GM21381 (cell line): ENCODE measurements around the gene SHROOM3.

Experiments used
- ATAC-seq: cut with Tn5 transposase; IDR thresholded peaks from one replicate; pipeline ENCODE4 v1.9.1; 2021; ENCODE audit warnings: mild to moderate bottlenecking, moderate library complexity; ENCODE audit not compliant: unreplicated experiment

The SHROOM3 gene

DNA sequence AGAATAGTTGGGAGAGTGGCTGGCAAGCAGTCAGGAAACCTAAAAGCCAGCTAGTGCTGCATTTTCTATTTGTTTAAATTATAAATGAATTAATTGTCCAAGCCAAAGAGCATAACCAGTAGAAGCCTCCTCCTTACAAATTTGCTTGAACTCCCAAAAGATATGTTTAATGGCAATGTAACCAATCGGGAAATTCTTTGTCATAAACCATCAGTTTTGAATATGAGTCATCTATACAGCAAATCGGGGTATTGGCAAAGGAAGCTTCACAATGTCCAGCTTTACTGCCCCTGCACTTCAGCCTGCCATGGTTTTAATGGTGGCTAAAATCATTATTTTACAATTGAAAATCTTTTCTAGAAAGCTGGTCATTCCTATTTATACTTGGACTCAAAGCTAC is 216.6 kb downstream of the SHROOM3 start:
- no peak for ATAC-seq

DNA sequence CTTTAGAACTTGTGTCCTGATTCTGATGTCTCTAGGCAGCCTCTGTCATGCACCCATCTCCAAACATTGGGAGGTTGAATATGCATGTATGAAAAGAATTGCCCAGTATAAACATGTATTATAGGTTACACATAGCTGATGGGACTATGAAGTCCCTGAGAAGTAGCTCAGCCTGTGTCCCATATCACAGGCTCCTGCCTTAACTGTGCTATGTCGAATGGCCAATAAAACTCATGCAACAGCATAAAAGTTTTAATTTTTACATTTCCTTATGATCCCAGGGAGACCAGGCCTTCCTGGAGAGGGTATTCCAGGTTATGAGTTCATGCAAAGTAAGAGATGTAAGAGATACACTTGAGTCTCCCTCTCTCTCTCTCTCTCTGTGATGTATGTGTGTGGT is 217.4 kb downstream of the SHROOM3 start:
- no peak for ATAC-seq

DNA sequence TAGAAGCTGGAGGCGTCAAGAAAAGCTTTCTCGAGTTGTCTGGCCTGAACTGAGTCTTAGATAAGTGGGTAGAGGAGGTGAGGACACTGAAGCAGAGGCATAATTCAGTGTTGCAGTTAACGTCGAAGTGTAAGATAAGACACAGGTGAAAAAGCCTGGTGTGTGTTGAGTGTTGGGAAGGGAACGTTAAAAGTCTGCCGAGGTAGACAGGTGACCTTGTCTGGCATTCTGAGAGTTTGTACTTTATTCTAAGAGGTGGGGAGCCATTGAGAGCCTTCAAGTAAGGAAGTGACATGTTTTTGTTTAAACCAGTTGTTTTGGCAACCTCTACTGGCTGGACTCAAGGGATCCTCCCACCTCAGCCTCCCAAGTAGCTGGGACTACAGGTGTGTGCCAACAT is 219.1 kb downstream of the SHROOM3 start:
- ATAC-seq = no peak

- no peak for ATAC-seq
Measured at GRCh38 chr4:76654791-76655190, 219.8 kb downstream of the SHROOM3 start.

GRCh38 chr4:76655566-76656479 is 220.8 kb downstream of the SHROOM3 start:
- ATAC-seq = no peak

GRCh38 chr4:76657443-76657842 is 222.4 kb downstream of the SHROOM3 start:
- ATAC-seq = no peak

- ATAC-seq = no peak
Measured at GRCh38 chr4:76658231-76659102, 223.4 kb downstream of the SHROOM3 start.

- no peak for ATAC-seq
Measured at GRCh38 chr4:76659103-76659490, 224.1 kb downstream of the SHROOM3 start.

DNA sequence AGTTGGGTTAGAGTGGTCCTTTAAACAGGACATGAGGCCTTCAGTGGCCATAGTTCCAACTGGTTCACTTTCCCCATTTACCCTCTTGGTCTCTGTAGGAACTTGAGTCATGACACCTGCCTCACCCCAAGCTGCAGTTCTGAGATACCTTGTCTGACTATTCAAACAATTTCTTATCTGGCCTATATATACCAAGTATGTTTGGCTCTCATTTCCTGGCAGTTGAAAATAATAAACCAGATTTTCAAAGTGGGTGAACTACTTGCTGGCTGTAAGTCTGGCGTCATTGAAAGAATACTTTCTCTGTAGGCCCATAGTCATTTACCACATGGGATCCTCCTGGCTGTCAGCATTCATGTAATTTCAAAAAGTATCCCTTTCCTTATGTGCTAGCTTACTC is 228.8 kb downstream of the SHROOM3 start:
- ATAC-seq = no peak

GRCh38 chr4:76665153-76665552 is 230.1 kb downstream of the SHROOM3 start:
- no peak for ATAC-seq

DNA sequence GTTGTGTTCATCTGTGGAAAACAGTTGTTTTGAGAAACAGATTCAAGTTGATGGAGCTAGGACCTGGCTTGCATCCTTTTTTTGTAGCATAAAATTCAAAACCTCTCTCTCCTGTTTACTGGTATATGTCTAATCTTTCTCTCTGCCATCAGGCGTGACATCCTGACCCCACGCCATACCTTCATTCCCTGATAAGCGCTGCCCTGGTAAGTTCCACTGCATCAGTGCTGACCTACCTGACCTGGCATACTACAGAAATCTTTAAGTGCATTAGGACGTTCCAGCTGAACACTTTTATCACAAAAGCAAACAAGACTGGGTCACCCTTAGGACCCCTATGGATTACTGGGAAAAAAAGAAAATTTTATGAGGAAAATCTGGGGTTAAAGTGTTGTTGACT is 230.7 kb downstream of the SHROOM3 start:
- ATAC-seq = no peak

DNA sequence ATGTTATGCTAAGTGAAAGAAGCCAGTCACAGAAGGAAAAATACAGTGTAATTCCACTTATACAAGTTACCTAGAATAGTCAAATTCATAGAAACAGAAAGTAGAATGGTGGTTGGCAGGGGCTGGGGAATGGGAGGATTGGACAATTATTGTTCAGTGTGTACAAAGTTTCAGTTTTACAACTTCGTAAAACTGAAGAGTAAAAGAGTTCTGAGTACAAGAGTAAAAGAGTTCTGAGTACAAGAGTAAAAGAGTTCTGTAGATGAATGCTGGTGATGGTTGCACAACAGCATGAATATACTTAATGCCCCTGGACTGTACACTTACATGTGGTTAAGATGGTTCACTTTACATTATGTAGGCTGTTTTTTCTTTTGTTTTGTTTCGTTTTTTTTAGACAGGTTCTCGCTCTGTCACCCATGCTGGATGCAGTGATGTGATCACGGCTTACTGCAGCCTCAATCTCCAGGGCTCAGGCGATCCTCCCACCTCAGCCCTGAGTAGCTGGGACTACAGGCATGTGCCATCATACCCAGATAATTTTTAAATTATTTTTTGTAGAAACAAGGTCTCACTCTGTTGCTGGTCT is 232.0 kb downstream of the SHROOM3 start:
- ATAC-seq = peak; percentile 69

- no peak for ATAC-seq
Measured at GRCh38 chr4:76670631-76671030, 235.6 kb downstream of the SHROOM3 start.

GRCh38 chr4:76673362-76673761 is 238.3 kb downstream of the SHROOM3 start:
- no peak for ATAC-seq

- ATAC-seq = no peak
Measured at GRCh38 chr4:76674983-76675382, 240.0 kb downstream of the SHROOM3 start.

GRCh38 chr4:76677571-76678326 is 242.7 kb downstream of the SHROOM3 start:
- no peak for ATAC-seq

DNA sequence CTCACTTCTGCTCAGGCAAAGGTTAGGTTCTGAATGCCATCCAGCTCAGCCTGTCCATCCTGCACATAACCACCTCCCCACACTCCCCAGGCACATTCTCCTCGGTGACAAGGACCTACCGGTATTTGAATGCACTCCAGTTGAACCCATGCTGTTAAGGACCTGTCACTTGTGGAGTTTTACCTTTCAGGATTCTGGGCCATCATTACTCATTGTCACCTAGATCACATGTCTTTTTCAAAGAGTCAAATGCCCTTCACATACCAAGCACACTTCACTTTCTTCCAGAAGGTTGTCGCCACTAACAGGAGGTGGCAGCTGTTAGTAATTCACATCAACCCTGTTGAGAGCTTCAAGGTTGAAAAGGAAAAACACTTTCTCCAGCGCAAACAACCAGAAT is 244.7 kb downstream of the SHROOM3 start:
- no peak for ATAC-seq

DNA sequence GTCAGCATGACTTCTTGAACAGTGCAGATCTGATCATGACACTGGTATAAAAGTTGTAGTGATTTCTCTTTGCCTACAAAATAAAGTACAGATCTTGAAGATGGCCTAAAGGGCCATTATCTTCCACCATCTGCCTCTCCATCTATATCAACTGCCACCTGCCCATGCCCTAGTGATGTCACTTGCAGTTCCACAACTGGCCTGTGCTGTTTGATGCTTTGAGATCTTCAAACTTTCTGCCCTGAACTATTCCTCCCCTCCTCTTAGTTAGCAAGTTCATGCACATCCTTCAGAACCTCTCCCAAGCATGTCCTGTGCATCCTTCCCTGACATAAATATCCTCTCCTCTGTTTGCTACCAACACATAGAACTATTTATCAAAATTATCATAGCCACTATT is 245.9 kb downstream of the SHROOM3 start:
- ATAC-seq = no peak

DNA sequence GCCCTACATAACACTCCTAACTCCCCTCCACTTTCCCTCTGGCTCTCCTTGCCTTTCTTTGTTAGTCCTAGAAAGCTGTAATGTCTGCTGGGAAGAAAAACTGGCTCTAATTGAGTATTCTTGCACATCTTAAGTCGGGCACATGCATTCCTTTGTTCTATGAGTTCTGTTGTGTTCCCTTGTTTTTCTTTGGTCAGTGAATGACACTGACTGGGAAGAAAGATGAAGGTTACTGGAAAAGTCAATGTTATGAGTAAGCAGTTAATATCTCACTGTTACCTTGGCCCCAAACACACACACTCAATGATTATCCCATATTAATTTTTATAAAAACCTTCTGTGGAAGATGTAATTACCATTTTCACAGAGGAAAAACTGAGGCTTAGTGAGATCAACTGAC is 247.0 kb downstream of the SHROOM3 start:
- no peak for ATAC-seq

GRCh38 chr4:76683144-76683543 is 248.1 kb downstream of the SHROOM3 start:
- ATAC-seq = no peak
